GM20431 (cell line): ENCODE results near the gene DLG4.
"Not testable (repeated sequence)": the region's sequence is repeated elsewhere in the genome, so short reads cannot be mapped to it uniquely, and the experiment has no call there.

ENCODE experiments used
- in situ Hi-C: fragments of 300-500 bp; cut with MseI, MboI; formaldehyde crosslinking; loops from one replicate; pipeline ENCODE4 v1.15.0; 2020; ENCODE audit warnings: low sequenced_read_pairs; ENCODE audit not compliant: unreplicated experiment

Gene DLG4

DNA sequence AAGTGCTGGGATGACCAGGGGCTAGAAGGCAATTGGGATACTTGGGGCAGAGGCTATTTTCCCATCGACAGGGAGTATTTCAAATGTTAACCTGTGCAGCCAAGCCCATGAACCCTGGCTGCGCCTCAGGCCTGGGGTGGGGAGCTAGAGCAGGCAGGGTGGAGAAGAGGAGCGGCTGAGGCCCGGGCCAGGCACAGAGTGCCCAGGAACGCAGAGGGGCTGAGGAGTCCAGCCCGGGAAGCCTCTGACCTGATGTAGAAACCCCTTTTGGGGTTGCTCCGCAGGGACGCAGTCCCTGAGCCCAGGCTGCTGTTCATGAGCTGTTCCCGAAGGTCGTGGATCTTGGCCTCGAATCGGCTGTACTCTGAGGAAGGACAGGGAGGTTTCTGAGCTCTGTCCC, 23.7 kb downstream of the DLG4 start:
- in situ Hi-C loops = no loop called here

DNA sequence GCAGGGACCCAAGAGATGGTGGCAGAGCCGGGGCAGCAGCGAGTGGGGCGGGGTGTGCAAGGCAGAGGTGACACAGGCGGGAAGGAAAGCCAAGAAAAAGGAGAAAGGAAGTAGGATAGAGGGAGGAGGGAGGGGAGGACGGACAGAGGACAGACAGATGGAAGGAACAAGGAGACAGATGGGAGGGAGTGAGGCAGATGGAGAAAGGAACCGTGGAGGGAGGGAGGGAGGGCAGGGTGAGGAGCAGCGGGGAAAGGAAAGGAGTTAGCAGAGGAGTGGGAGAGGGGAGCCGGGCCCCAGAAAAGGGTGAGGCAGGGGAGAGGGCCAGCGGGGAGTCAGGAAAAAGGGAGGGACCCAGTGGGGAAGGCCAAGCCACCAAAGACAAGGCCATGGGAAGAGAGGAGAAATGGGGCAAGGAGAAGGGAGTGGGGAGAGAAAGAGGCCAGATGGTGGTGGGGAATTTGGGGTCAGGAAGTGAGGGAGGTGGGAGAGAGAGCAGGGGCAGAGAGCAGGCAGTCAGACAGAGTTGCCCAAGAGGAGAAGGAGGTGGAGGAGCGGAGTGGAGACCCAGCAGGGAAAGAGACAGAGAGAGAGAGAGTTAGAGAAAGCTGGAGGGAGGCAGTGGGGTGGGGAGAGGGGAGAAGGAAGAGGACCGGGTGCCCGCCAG, 27.2 kb downstream of the DLG4 start:
- in situ Hi-C loops = no loop called here

DNA sequence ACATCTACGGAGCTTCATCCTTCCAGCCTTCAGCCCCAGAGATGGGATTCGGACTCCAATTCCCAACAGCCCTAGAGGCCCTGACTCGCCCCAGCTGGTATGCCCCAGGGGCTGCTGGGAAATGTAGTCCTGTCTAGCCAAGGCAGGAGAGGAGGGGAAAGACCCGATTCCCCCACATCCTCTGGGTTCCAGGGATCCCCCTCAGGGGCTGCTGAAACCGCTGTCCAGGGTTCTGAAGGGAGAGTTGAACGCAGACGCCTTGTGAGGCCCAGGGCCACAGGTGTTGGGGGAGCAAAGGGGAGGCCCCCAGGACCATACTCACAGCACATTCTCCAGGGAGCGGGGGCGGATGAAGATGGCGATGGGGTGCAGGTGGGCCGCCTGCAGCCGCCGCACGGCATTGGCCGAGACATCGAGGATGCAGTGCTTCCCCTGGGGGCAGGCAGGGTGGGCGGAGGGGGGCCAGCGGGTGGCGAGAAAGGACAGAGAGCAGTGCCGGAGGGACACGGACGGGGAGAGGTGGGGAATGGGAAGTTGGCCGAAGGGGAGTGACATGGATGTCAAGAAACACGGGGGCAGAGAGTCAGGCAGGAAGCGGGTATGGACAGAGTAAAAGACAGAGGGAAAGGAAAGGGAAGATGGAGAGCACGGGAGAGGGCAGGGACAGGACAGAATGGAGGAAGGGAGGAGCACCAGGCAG, 27.9 kb downstream of the DLG4 start:
- in situ Hi-C loops = no loop called here

DNA sequence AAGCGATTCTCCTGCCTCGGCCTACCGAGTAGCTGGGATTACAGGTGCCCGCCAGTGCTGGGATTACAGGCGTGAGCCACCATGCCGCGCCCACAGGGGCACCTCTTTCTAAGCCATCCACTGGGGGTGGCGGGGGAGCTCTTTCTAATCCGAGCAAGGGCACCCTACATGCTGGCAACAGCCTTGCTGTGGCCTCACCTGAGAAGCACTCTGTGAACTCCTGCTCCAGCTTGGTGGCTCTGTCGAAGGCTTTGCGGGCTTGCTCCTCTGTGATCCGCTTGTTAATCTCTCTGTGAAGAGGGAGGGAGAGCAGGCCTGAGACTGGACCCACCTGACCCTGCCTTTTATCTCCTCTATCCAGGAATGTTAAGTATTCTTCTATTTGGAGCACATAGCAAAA, 28.6 kb downstream of the DLG4 start:
- in situ Hi-C loops = no loop called here

DNA sequence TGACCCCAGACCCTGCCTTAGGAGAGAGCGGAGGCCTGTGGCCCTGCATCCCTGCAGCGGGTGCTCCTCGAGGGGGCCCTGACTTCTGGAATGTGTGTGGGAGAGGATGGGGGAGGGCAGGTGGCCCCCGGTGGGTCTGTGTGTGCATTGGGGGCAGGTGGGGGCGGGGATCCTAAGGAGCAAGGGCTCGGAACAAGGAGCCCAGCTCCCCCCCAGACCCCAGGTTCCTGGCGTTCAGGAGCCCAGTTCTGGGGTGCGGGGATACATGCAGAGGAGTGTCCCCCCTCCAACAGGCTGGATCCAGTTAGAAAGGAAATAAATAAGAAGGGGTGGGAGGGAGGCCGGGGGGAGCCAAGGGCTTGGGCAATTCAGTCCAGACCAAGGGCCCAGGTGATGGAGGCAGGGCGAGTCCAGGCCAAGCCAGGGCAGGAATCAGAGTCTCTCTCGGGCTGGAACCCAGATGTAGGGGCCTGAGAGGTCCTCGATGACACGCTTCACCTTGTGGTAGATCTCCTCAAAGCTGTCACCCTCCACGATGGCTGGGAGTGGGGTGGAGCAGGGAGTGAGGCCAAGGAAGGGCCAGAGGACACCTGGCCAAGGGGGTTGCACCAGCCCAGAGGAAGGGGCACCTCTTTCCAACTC, 29.2 kb downstream of the DLG4 start:
- in situ Hi-C loops = no loop called here

DNA sequence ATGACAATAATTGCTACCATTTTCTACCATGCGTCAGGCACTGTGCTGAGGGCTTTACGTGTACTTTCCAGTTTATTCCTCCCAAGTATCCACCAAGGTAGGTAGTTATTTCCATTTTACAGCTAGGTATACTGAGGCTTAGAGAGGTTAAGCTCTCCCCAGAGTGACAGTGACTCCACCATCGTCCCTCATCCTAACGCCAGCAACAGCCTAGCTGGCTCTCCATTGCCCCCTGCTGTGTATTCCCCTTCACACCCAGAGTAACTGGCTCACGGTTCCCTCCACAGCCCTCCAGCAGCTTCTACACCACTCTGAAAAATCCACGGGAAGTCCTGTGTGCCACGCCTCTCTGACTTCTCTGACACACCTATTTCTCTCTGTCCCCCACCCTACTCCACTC, 33.4 kb downstream of the DLG4 start:
- in situ Hi-C loops = no loop called here

DNA sequence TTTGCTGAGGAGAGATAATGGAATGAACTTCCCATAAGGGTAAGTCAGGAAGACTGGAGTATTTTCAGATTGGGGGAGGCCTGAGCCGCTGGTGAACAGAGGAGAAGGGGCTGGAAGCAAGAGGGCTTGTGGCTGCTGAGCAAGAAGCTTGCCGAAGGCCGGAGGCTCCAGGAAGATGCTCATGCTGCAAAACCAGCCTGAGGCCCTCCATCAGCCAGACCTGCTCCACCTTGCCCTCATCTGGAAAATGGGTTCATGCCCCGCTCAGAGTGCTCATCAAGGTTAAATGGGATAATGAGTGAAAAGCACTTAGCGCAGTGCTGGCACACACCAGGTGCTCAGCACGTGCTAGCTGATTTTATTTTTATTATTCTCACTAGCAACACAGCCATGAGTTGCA, 35.0 kb downstream of the DLG4 start:
- in situ Hi-C loops = no loop called here

DNA sequence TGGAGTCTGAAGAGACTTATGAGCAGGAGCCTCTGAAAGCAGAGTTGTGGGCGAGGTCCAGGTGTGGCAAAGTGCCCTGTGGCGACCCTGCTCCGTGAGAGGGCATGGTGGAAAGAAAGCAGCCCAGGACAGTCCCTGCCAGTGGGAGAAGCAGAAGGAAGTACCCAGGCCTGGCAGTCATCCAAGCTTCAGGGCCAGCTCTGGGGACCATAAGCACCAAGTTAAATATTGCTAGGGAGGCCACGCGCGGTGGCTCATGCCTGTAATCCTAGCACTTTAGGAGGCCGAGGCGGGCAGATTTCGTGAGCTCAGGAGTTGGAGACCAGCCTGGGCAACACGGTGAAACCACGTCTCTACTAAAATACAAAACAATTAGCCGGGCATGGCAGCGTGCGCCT, 35.5 kb downstream of the DLG4 start:
- in situ Hi-C loops = no loop called here

DNA sequence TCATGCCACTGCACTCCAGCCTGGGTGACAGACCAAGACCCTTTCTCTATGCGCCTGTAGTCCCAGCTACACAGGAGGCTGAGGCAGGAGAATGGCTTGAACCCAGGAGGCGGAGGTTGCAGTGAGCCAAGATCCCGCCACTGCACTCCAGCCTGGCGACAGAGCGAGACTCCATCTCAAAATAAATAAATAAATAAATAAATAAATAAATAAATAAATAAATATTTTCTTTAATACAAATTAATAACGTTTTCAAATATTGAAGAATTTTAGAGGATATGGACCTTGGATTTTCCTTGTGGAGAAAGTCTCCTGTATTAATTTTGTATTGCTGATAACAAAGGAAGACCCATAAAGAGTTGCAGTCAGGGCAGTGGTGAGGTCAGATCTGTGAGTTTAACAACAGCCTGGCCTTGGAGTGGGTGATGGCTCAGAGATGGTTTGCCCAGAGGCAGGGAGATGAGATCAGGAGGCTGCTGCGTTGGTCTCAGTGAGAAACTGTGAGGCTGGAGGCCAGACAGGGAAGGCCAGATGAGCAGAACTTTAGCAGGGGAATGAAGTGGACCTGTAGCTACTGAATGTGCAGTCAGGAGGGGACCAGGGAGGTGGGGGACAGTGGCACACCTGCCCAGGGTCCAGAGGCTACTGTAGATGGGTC, 36.1 kb downstream of the DLG4 start:
- in situ Hi-C loops = no loop called here

DNA sequence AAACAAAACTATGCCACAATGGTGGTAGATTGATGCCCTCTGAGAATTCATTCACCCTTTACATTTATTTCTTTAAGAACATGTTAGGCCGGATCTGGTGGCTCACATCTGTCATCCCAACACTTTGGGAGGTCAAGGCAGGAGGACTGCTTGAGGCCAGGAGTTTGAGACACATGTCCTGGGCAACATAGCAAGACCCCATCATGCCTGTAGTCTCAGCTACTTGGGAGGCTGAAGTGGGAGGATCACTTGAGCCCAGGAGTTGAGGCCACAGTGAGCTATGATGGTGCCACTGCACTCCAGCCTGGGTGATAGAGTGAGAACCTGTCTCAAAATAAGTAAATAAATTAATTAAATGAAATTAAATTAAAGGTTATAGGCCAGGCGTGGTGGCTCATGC, 37.5 kb downstream of the DLG4 start:
- in situ Hi-C loops = not testable (repeated sequence)

DNA sequence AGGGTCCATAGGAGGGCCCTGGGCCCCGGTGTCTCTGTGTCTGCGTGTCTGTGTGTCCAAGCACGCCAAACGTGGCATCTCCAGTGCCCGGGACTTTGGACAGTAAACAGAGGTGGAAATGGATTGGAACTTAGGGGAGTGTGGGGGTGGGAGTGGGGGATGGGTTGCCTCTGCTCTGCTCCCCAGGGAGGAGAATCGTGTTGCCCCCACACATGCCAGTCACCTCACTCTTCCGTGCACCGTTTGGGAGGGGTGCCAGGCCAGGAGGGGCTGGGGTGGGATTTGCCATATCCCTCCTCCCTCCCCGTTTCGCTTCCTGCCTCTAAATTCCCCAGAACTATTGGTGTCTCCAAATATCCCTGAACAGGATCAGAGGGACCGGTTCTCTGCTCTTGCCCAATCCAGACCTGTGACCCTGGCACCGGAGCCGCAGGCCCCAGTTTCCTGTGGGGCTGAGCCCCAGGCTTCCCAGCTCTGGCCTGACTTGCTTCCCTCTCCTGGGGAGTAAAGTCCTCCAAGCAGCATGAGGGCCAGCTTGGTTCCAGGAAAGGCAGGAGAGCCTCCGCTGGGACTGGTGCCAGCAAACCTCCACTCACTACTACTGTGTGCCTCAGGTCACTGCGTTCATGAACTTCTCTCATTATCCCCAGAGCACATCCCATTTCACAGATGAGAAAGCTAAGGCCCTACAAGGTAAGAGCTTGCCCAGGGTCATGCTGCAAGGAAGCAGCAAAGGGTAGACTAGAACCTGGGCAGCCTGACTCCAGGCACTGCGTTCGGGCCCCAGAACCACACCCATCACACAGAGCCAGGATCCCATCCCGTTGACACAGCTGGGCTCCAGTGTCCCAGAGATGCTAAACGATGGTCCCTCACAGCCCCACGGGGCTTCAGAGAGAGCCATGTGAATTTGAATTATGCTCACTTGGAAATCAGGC, 40.0 kb downstream of the DLG4 start, which contains the start of gene ASGR1:
Gene ASGR1 (minus strand): TSS at position 54 of the 938 bp plus-strand sequence. CDS start 807 bp downstream, outside the sequence.
- in situ Hi-C loops = no loop called here

DNA sequence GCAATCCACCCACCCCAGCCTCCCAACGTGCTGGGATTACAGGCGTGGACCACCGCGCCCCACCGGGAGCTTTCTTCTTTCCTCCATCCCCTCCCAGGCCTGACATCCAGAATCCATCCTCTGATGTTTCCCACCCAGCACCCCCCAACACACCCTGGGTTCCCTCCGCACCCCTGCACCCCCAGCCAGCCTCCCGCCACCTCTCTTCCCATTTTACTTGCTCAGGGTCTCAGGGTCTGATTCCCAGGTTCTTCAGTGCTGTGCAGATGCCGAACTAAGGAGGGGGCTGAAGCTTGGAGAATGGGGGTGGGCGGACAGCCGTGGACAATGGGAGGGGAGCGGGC, 40.7 kb downstream of the DLG4 start:
- in situ Hi-C loops = no loop called here

DNA sequence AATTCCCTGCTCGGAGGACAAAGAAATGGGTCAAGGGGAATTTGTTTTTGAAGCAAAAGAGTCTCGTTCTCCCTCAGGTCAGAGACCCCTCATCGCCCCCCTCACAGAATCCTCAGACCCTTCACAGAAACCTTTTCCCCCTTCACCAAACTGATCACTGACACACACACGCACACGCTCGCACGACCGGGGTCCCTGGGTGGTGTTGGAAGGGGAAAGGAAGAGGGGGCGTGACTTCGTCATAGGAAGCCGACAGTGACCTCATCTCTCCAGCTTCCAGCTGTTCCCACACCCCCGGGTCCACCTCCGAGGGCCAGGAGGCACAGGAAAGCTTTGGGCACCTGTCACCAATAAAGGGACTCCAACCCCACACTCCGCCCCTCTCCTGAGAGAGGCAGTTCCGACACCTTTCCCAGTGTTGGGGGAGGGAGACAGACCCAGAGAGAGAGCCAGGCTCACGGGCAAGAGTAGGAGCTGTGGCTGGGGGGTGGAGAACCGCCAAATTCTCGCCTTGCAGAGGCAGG, 41.6 kb downstream of the DLG4 start:
- in situ Hi-C loops = no loop called here

DNA sequence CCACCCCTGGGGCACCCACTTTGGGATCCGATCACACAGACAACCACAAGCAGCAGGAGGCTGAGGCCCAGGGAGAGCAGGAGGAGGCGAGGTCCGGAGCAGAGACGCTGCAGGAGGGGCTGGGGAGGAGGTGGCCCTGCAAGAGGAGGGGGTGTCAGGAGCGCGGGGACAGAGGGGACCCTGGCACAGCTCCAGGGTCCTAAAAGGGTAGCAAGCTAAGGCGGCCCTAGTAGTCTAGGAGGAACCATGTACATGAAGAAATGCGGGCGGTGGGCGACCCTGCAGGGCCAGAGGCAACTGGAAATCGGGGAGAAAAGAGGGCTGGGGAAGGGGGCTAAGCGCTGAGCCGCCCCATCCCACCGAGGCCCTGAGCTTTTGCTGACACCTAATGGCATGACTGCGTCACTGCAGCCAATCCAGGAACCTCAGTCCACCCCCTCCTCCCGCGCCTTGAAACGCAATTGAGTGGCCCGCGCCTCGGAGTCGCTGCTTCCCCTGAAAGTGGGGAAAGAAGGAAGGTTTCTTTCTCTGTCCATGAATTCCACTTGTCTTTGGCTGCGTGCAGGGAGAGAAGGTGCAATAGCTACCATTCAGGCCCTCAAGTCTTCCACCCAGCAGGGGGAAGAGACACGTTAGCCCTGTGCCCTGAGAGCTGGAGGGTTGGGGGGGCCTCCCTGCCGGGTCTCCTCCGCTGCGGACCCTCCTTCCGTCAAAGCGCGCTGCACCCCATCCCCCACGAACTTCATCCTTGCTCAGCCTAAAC, 42.3 kb downstream of the DLG4 start:
- in situ Hi-C loops = no loop called here

DNA sequence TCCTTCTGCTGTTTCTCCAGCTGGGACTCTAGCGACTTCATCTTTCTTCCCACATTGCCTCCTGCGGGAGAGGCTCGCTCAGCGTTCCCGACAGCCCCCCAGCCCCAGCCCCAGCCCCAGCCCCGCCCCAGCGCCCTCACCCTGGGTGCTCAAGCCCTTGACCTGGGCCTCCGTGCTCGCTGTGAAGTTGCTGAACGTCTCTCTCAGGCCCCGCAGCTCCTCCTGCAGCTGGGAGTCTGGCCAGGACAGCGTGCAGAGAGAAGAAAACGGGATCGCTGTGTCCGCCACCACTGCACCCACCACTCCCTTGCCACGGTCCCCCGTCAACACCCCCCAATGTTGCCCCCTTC, 42.8 kb downstream of the DLG4 start:
- in situ Hi-C loops = no loop called here

DNA sequence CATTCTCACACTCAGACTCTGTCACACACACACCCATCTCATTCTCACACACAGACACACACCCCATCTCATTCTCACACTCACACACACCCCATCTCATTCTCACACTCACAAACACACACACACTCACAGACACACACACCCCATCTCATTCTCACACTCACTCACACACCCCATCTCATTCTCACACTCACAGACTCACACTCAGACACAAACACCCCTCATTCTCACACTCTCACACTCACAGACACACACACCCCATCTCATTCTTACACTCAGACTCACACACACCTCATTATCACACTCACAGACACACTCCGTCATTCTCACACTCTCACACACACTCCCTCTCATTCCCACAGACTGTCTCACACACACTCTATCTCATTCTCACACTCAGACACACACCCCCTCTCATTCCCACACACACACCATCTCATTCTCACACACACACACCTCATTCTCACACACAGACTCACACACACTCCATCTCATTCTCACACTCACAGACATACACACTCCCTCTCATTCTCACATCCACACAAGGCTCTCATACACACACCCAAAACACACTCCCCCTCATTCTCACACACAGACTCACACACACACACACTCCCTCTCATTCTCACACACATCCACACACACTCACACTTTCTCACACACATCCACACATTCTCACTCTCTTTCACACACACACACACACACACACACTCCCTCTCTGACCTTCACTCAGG, 43.4 kb downstream of the DLG4 start:
- in situ Hi-C loops = no loop called here

DNA sequence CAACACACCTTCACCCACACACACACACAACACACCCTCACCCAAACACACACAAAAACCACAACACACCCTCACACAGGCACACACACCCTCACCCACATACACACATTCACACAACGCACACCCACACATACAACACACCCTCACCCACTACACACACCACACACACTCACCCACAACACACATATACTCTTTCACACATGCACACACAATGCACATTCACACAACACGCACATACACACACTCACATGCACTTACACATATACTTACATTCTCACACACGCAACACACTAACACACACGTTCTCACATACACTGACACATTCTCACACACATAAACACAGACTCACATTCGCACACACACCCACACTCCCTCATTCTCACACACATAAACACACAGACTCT, 44.3 kb downstream of the DLG4 start:
- in situ Hi-C loops = no loop called here

DNA sequence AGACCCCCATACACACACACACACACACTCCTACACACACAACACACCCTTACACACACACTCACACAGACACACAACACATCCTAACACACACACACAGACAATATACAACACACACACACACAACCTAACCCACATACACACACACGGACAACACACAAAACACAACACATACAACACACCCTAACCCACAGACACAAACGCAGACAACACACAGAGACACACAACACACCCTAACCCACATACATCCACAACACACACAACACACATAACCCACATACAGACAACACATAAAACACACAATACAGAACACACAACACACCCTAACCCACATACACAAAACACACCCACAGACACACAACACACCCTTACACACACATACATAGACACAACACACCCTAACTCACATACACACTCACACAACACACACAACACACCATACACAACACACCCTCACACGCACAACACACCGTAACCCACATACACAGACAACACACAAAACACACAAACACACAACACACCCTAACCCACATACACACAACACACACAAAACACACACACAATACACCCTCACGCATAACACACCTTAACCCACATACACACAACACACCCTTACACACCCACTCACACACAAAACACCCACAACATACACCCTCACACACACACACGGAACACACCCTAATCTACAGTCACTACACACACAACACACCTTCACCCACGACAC, 44.9 kb downstream of the DLG4 start:
- in situ Hi-C loops = no loop called here
